ENCODE data around the gene FILIP1L. TPM values are rescaled to one million over a fixed set of nuclear protein-coding genes. Genes with fewer than 3 reads are reported as not detected.

The FILIP1L gene
- total and polyA plus RNA-seq, 11 donors: 18.2 to 120 (median 77.3) TPM

DNA sequence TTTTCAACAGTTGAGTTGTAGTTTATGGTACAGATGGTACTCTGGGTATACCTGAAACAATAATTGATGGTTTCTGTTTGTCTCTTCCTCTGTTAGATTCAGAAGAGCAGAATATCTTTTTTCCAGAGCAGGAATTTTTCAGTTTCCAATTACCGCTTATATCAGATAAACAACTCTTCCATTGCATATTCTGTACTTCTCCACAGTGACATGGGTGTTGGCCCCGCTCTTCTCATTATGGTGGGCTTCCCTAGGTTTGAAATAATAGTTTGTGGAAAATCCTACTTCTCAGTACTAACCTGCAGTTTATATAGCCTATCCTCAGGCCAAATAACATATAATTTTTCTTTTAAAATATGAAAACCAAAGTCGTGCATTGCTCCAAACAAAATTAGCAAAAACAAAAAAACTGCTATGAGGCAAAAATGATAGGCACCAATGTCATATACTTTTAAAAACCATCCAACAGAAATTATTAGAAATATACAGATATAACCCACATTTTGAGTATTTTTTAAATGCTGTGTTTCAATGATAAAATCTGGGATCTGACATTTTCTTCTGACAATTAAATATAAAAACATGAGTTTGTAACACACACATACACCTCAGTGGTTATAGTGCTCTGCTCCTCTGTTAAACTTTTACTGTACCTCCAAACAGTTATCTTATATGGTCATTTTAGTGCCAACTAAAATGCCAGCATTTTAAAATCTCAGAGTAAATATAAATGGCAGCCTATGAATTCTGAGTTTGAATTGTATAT lies 239.9 kb downstream of the FILIP1L start:
- intact Hi-C loops (cut with DNase I): loop anchor here in 7 of 10 donors (2.0 to 10.0 kb wide), 10 partner anchors 48 to 183 kb away; no protein-coding TSS in a partner anchor
- Histone ChIP-seq H3K27me3 (no peaks in the 10 kb centered on the region), H3K9me3 (no peaks in the 10 kb centered on the region), H3K36me3 (peaks cover 0 to 19% (median 9%) of the 10 kb centered on the region in 9 donors), H3K27ac (peak overlapping the region; percentile 31 to 97 (median 96)), H3K4me3 (peak overlapping the region; percentile 59 to 84 (median 76)), H3K4me1 (peaks cover 5 to 80% (median 26%) of the 10 kb centered on the region in 12 donors)
- DNase-seq: no peak
- WGBS, 4 donors: 42 to 59% (median 49%) methylated on average over 3 of the region's 3 CpGs
- no peak for ATAC-seq
- TF ChIP-seq, protein P1, sequence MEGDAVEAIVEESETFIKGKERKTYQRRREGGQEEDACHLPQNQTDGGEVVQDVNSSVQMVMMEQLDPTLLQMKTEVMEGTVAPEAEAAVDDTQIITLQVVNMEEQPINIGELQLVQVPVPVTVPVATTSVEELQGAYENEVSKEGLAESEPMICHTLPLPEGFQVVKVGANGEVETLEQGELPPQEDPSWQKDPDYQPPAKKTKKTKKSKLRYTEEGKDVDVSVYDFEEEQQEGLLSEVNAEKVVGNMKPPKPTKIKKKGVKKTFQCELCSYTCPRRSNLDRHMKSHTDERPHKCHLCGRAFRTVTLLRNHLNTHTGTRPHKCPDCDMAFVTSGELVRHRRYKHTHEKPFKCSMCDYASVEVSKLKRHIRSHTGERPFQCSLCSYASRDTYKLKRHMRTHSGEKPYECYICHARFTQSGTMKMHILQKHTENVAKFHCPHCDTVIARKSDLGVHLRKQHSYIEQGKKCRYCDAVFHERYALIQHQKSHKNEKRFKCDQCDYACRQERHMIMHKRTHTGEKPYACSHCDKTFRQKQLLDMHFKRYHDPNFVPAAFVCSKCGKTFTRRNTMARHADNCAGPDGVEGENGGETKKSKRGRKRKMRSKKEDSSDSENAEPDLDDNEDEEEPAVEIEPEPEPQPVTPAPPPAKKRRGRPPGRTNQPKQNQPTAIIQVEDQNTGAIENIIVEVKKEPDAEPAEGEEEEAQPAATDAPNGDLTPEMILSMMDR (IDR thresholded peaks at IDR 0.05): no peak
- TF ChIP-seq POLR2A (IDR thresholded peaks at IDR 0.05): no peak

DNA sequence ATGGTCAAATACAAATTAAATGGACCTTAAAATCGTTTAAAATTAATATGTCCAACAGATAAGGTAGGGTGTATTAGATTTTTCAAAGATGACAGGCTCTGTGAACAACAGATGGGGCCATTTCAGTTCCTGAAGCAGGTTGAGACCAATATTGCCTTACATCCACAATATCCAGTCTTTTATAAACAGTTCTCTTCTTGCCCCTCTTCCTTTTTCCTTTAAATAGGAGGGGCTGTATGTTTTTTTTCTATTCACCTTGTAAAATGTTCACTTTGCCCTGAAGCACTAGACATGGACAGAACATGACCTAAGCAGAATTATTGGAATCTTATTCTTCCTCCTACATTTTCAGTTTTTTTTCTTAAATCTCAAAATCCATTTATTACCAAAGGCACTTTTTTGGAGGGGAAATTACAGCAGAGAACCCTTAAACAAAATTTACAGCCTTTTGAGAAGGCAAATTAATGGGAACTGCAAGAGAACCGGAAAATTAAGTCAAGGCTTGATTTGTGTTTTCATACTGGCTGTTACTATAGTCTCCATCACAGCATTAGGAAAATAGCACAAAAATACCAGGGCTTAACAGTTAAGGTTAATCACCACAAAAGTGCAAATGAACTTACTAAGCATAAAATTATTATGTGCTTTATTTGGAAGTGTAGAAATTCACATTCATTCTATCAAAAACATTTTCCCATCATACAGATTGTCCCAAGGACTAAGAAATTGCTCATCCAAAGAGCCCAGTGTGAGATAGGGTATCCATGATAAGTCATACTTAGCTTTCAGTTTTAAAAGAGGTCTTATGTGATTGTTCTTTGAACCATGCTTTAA lies 240.8 kb downstream of the FILIP1L start:
- H3K27me3 ChIP-seq: no peaks in the 10 kb centered on the region
- H3K36me3 ChIP-seq: peaks cover 0 to 20% (median 10%) of the 10 kb centered on the region in 9 donors
- no peak for TF ChIP-seq POLR2A (IDR thresholded peaks at IDR 0.05)
- TF ChIP-seq, protein P1 (IDR thresholded peaks at IDR 0.05): no peak
- DNase-seq: no peak
- peak overlapping the region; percentile 20 to 84 (median 76) for H3K4me3 ChIP-seq
- peak overlapping the region; percentile 31 to 97 (median 96) for H3K27ac ChIP-seq
- WGBS, 4 donors: 29 to 31% (median 29%) methylated on average over 2 of the region's 2 CpGs
- intact Hi-C loops (cut with DNase I): loop anchor here in 4 of 10 donors (2.0 to 10.0 kb wide), 4 partner anchors 51 to 171 kb away; no protein-coding TSS in a partner anchor
- no peaks in the 10 kb centered on the region for H3K9me3 ChIP-seq
- ATAC-seq: no peak
- H3K4me1 ChIP-seq: peaks cover 5 to 88% (median 33%) of the 10 kb centered on the region in 12 donors

DNA sequence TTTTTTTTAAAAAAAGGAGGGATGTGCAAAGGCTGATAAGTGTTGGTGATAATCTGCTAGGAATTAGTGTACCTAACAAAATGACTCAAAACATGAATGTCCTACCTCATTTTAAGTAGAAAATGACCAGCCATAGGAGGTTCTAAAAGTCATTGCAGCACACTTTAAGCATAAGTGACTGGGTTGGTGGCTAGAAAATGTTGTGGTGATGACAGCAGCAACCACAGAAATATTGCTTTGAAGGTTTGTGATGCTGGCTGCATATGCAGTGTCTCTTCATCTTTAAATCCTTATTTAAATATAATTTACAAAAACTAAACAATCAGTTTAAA lies 241.4 kb downstream of the FILIP1L start:
- intact Hi-C loops (cut with DNase I): loop anchor here in 3 of 10 donors (10.0 kb wide), 3 partner anchors 52 to 172 kb away; no protein-coding TSS in a partner anchor
- TF ChIP-seq, protein P1 (IDR thresholded peaks at IDR 0.05): no peak
- no peak for TF ChIP-seq POLR2A (IDR thresholded peaks at IDR 0.05)
- H3K27me3 ChIP-seq: no peaks in the 10 kb centered on the region
- no peak for DNase-seq
- H3K4me3 ChIP-seq: peak overlapping the region in 11 of 12 donors; percentile 59 to 84 (median 77)
- H3K9me3 ChIP-seq: no peaks in the 10 kb centered on the region
- peaks cover 0 to 24% (median 11%) of the 10 kb centered on the region in 9 donors for H3K36me3 ChIP-seq
- H3K4me1 ChIP-seq: peaks cover 4 to 88% (median 39%) of the 10 kb centered on the region in 12 donors
- ATAC-seq: no peak
- H3K27ac ChIP-seq: peak overlapping the region; percentile 20 to 97 (median 94)

Data from heart left ventricle (tissue), 16 donors.